ENCODE data around the gene CHST5. TPM values are rescaled to one million over a fixed set of nuclear protein-coding genes. Genes with fewer than 3 reads are reported as not detected.
"Not testable (repeated sequence)": the region's sequence is repeated elsewhere in the genome, so short reads cannot be mapped to it uniquely, and the experiment has no call there.

Gene CHST5
- total RNA-seq, 1 experiment from 2014 or later: 0.64 TPM

DNA sequence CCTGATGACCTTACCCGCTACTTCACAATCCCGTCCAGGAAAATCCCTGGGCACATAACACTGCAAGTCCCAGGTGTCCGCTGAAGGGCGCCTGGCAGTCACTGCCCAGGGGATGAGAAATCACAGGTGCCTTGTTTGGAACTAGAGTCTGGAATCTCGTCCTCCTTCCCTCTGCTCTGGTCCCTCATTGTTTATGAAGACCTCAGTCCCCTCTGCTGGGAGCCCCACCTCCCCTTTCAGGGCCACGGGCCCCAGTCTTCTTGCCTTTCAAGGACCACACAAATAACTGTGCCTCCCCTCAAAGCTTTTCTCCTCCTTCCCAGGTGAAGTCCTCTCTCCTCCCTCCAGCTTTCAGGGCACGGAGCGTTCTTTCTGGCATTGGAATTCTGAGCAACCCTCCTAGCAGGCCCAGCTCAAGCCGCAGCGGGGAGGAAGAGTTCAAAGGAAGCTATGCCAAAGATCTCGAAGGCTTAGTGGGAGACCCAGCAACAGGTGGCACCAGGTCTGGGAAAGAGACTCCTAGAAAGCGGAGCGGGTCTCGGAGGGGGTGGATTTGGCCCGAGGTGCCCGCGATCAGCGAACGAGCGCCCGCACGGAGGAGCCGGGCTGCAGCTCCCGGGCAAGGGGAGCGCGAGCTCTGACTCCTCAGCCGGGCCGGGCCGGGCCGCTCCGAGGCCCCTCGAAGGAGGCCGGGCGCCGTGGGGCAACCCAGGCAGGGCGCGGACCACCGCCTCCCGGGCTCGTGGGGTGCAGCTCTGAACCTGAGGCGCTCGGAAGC is 19.5 kb downstream of the CHST5 start:
- DNase-seq (ENCODE audit: extremely low read depth, low read depth): not testable (repeated sequence)

DNA sequence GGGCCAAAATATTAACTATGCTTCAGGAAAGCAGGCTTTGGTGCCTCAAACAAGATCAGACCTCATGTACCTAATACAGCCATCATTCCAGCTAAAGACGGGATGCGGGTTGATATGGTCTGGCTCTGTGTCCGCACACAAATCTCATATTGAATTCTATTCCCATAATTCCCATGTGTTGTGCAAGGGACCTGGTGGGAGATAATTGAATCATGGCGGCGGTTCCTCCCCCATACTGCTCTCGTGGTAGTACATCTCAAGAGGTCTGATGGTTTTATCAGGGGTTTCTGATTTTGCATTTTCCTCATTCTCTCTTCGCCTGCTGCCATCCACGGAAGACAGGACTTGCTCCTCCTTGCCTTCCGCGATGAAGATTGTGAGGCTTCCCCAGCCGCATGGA is 21.6 kb downstream of the CHST5 start:
- no peak for DNase-seq (ENCODE audit: extremely low read depth, low read depth)

DNA sequence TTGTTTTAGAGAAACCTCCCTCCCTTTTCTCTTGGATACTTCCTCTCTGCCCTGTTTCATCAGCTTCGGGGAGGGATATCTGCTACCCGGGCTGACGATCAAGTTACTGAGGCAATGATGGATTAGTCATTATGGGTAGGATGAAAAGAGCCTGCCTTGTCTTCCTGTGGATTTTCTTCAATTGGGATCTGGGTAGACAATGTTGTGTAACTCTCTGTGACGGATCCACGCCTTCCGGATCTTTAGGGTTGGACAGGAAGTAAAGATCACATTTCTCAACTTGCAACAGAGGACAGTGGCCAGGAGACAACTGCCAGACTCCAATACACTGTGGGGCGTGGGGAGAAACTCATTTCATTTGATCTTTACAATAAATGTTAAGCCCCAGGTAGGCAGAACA is 29.3 kb downstream of the CHST5 start:
- DNase-seq (ENCODE audit: extremely low read depth, low read depth): peak; percentile 59

DNA sequence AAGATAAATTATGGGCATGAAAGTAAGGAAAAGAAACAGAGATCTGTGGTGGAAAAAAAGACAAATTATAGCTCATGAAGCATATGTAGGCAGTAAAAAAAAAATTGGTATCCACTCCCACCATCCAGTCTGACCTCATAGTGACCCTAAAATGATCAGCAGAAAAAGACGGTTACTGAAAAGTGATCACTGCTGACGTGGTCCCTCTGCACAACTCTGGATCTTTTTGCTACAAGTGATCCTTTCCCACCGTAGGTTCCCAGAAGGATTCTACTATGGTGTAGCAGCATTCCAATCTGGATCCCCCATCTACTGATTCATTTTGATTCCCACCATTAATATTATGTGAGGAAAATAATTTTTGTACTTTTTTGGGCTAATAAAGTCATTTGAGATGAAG is 29.8 kb downstream of the CHST5 start:
- no peak for DNase-seq (ENCODE audit: extremely low read depth, low read depth)

DNA sequence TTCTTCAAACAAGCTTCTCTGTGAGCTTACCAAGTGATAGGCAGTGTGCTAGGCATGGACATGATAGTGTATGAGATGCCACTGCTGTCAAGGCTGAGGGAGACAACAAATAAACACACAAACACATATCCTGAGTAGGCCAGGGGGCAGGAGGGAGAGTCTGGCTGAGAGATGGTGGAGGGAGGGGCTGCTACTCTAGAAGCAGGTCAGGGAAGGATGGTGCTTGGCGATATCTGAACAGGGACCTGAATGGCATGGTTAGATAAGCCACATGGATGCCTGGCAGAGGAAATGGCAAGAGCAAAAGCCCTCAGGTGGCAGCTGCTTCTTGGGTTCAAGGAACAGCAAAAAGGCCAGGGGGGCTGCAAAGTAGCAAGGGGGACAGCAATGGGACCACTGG is 32.1 kb downstream of the CHST5 start:
- no peak for DNase-seq (ENCODE audit: extremely low read depth, low read depth)

DNA sequence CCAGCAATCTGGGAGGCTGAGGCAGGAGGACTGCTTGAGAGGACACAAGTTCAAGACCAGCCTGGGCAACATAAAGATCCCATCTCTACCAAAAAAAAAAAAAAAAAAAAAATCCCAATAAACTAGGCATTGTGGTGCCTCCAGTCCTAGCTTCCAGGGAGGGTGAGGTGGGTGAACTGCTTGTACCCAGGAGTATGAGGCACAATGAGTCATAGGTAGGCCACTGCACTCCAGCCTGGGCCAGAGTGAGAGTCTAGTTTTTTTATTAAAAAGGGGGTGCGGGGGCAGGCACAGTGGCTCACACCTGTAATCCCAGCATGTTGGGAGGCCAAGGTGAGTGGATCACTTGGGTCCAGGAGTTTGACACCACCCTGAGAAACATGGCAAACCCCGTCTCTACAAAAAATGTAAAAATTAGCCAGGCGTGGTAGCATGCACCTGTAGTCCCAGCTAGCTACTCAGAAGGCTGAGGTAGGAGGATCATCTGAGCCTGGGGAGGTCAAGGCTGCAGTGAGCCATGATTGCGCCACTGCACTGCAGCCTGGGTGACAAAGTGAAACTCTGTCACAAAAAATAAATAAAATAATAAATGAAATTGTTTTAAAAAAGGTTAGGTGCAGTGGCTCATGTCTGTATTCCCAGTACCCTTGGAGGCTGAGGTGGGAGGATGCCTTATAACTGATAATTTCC is 32.8 kb downstream of the CHST5 start:
- no peak for DNase-seq (ENCODE audit: extremely low read depth, low read depth)

DNA sequence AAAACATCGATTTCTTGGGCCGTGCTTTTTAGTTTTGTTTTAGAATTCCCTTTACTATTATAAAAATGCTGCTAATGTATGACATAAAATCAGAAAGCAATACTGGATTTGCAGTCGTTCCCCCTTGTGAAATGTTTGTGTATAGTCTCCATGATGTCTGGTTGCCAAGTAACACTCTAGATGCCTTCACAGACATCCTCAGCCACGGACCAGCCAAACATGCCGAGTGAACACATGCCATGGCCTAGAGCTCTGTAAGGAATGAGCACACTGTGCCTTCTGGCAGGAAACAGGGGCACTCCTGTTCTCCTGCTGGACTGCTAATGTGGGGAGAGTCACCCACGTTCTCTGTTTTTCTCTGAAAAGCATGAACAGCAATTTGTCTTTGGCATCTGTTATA is 34.1 kb downstream of the CHST5 start:
- not testable (repeated sequence) for DNase-seq (ENCODE audit: extremely low read depth, low read depth)

DNA sequence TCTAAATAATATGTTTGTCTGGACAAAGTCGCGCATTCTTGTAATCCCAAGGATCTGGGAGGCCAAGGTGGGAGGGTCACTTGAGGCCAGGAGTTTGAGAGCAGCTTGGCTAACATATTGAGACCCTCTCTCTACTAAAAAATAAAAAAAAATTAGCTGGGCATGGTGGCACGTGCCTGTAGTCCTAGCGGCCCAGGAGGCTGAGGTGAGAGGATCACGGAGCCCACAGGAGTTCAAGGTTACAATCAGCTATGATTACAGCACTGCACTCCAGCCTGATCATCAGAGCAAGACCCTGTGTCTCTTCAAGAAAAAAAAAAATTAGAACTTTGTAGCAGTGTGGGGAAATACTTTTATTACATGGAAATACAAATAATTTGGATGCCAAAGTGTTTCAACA is 34.5 kb downstream of the CHST5 start:
- DNase-seq (ENCODE audit: extremely low read depth, low read depth): no peak

DNA sequence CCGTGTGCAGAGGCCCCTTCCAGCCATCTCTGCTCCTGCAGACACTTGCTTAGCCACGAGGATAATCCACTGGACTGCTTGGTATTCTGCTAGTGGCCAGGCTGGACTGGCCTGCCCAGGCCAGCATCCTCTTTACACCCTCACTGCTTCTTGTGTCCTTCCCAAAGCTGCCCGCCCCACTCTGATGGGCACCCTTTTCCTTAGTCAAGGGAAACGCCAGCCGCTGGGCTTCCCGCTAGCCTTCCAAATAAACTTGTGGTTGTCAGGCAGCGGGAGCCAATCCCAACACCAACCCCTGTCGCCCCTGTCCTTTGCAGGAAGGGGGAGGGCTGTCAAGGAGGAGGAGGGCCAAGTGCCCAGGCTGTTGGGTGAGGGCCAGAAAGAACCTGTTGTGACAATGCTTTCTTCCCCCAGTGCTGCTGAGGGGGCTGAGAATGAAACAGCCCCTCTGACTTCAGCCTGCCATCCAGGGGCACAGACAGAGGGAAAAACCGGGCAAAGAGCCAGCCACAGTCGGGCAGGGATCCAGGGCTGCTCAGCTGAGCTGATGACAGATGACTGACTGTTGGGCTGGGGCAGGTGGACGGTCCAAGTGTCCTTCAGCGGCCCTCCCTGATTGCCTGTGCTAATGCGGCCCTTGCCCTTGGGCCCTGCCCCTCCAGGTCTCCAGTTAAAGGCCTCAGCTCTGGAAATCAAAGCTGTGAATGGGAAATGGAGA is 37.1 kb downstream of the CHST5 start:
- DNase-seq (ENCODE audit: extremely low read depth, low read depth): not testable (repeated sequence)

DNA sequence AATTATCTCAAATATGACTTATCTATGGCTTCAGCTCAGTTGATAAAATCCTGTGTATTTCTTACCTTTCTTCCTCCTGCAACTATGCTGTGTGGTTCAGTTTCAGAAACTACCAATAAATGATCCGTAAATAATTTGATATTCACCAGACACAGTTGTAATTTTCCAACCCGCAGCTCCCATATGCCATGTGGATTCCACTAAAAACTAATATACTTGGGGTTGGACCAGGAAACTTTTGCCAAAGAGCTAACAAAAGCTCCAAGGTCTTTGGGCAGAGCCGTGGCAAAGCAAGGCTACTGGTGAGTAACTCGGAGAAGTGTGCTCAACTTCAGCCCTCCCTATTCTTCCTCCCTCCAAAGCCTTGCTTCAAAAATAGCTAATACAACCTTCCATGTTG is 38.4 kb downstream of the CHST5 start:
- no peak for DNase-seq (ENCODE audit: extremely low read depth, low read depth)

DNA sequence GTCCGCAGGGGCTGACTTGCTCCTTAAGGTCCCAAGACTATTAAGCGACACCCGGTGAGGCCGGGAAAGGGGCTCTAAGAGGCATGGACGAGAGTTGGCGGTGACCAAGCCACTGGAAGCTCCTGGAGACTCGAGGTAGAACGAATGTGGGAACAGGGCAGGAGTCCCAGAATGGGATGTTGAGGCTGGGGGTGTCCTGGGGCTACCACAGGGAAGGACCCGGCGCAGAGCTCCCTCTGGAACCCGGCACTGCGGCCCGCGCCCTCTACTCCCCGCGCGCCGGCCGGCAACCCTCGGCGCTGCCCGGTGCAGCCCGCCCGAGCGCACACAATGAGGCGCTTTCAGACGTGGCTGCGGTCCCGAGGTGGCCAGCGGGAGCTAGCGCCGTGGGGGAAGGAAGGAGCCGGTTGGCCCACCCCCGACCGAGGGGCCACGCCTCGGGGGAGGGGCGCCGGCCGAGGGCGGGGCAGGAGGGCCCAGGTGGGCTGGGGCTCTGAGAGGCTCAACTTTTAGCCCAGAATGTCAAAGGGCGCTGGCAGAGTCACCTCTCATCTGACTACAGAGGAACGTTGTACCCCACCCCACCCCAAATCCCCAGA is 40.7 kb downstream of the CHST5 start, which contains the start of gene CHST6:
TSS of gene CHST6 (minus strand) at position 366 of the 599 bp plus-strand sequence. CDS start 15,613 bp downstream, outside the sequence.
- DNase-seq (ENCODE audit: extremely low read depth, low read depth): peak; percentile 13

DNA sequence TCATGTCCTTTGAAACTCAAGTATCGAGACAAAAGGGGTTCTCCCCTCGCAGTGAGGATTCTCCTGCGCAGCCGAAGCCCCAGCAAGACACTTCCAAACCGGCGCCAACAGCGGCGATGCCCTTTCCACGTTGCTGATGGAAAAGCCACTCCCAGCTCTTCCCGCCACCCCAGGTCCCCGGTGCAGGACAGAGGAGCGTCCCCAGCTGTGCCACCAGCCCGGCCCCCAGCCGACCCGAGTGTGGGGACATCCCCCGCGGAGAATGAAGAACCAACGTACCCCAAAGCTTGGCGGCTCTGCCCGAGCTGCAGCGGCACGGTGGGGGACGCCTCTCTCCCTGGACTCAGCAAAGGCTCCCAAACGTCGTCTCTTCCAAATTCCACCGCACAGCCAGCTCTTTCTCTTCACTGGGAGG is 41.2 kb downstream of the CHST5 start:
- no peak for DNase-seq (ENCODE audit: extremely low read depth, low read depth)

DNA sequence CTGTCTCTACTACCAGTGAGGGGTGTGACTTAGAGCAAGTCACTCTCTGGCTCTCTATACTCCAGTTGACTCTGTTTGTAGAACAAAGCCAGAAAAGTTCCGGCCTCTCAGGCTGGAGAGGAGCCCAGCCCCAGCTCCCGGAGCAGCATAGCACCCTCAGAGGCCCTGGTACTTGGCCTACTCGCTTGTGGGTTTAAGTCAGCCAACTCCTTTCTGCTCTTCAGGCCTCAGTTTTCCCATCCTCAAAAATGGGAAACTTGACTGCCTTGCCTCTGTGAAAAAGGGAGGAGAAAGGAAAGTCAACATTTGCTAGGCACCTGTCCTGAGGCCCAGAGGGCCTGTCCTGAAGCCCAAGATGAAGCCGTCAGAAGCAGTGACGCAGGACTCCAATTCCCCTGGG is 41.7 kb downstream of the CHST5 start:
- DNase-seq (ENCODE audit: extremely low read depth, low read depth): no peak

DNA sequence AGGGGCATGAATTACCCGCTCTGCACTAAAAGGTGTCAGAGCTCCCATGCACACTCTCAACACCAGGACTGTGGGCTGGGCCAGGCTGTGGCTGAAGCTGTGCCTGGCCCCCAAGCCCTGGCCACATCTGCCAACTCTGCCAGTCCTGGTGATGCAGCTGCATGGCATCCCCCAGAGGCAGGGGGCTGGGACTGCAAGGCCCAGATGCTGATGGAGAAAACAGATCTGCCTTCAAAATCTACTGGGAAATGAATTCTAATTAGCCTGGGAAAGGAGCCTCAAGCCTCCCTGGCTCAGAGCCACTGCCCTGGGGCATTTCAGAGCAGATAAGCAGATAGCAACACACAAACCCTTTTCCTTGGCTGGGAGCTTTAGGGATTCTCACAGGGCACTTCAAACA is 44.0 kb downstream of the CHST5 start:
- no peak for DNase-seq (ENCODE audit: extremely low read depth, low read depth)

DNA sequence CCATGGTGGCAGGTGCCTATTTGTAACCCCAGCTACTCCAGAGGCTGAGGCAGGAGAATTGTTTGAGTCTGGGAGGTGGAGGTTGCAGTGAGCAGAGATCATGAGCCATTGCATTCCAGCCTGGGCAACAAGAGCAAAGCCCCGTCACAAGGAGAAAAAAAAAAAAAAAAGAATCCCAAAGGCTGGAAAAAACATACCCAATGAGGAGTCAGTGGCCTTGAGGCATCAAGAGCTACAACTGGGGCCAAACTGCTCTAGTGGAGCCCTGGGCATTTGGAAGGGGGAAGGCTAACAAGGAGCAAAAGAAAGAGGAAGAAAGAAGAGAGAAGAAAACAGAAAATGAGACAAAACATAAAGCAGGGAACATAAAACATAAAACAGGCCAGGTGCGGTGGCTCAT is 47.6 kb downstream of the CHST5 start:
- no peak for DNase-seq (ENCODE audit: extremely low read depth, low read depth)

DNA sequence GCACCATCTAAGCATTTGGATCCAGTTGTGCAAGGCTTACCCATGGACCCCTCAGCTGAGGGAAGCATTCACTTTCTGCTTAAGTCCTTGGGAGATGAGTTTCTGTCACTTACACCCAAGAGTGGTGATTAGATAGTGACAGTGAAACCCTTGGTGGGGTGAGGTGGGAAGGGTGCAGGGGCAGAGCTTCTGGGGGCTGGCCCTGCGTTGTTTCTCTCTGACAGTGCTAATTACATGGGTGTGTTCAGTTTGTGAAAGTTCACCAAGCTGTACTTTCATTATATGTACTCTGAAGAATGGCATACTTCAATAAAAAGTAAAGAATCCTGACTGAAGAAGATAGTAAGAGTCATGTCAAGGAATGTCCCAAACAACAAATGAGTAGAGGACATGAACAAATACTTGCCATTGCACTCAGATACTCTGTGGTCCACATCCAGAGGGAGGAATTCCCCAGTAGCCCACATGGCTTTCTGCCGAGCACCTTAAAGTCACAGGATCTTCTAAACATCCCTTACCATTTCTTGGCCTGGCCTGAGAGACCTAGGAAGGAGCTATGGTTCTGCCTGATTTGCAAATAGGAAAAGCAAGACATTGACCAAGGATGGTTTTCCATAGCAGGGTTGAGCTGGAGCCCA is 49.1 kb downstream of the CHST5 start:
- DNase-seq (ENCODE audit: extremely low read depth, low read depth): no peak

DNA sequence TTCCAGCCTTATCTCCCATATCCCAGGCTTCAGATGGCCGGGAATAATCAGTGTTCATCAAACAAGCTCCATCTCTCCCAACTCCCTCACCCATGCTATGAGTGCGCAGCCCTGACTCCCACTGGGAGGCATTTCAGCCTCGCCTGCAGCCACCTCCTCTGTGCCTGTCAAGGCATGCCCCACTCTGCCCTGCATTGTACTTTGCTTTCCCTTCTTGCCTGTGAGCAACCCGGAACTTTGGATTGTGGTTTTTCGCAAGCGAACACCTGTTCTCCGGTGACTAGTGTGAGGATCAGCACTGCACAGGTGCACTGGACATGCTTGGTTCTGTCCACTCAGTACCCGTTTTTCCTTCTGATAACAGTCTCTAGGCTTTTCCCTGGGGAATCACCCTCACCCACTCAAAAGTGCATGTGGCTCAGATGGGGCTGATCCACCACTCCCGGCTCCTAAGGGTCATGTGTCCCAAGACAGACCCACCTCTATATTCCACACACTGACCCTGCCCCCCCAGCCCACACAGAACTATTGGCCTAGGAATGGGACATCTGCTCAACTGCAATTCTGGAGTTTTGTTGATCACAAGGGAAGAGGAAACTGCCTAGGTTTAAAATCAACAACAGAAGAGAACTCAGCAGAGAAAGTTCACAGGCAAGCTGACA is 49.8 kb downstream of the CHST5 start:
- DNase-seq (ENCODE audit: extremely low read depth, low read depth): no peak

DNA sequence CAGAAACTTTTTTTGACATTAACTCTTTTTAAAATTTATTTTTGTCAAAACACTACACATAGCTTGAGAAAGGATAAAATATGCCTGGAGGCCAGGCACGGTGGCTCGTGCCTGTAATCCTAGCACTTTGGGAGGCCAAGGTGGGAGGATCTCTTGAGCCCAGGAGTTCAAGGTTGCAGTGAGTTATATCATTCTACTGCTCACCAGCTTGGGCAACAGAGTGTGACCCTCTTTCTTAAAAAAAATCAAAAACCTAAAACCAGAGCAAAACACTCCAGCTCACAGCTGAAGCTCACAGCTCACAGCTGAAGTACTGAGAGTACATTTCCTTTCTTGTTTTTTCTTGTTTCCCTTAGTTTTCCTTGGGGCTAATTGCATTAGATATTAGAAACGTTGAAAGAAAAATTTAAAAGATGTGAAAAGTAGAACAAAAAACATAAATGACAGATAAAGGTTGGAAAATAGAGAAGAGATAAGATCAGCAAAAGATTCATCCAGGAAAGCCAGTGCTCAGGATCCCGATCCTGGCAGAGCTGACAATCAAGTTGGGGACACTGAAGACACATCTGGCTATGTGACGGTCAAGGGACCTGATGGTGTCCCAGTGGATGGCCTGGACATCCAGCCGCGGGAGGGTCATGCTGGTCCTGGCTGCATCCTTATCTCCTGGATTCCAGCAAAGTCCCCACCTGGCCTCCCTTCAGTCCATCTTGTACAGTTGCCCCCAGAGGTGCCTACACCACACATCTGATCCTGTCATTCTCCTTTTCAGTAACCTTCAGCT is 50.5 kb downstream of the CHST5 start:
- DNase-seq (ENCODE audit: extremely low read depth, low read depth): no peak

DNA sequence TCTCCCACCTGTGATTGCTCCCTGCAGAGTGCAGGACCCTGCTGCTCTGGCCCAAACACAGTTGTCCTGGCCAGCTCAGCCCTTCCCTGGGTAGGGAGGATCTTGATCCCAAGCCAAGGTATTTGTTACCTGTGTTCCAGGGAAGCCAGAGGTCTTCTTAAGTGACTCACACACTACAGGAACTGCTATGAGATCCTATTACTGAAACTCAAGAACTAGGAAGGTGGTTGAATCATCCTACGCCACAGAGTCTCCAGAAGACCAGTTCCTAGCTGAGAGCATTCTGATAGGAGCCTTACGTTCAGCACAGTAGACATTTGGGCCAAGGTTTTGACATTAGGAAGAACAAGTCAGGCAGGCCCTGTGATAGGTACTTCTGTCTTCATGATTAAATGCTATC is 52.7 kb downstream of the CHST5 start:
- DNase-seq (ENCODE audit: extremely low read depth, low read depth): no peak
